Measurements from ENCODE around the gene WSB2.

WSB2 gene

DNA sequence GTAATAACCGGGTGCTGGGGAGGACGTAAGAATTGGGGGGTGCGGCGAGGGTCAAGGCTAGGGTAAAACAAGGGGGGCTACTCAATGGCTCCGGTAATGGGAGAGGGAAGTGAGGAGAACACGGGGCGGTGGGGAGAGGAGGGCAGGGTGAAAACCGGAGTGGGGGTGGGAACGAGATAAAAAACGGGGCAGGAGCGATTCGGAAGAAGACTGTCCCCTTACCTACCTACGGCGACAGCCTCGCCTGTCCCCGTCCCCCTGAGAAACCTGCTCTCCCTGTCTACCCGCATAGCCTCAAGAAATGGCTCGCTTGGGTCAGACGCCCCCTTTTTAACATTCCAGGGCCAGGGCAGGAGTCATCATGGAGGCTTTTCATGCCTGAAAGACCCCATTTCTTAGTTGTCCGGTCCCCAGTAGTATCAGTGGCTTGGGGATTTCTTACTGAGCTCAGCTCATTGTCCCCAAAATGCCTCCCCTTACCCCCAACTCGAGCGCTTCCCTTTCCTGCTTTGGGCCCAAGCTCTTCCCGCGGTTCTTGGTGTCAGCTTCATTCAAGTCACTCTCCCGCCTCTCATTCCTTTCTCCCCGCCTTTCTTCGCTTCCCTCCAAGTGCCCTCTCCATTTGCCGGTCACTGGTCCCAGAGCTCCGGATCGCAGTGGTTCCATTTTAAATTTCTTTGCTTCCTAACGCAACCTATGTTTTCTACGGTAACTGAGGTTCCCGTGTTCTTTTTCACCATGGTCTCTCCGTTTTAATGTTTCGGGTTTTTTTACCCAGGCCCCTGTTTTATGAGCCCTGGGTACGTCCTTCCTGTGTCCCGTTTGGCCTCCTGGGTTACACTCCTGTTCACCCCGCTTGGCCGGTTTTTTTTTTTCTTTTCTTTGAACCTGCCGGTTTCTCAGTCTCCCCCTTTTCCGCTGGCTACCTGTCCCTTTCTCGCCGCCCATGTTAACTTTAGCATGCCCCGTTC lies 1.2 kb upstream of the WSB2 start:
- no peak for DNase-seq (ENCODE audit: low read depth)

DNA sequence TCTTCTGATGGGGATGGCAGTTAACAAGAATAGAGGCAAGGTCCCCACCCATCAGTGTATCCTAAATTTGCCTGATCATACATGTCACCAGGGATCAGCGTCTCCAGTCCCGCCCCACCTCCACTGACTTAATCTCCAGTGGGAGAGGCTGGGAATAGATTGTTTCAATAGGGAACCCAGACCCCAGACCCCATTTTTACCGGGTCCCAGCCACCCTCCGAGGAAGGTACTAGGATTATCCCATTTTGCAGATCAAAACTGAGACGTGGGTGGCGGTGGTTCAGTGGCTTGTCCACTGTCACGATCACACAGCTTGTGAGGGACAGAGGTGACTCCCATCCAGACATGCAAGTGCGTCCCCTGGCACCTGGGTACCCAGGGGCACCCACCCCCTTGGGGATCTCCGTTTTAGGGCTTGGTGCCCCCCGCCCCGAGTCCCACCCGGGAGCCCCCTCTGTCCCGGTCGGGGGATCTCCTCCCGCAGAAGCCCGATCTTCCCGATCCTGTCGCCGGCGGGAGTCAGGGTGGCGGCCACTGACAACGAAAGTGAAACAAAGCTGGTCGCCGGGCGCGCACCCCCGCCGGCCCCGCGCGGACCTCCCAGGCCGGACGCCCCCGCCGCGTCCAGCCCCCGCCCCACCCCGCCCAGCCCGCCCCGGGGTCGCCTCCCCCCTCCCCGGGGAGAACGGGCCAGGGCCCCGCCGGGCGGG lies 523 bp downstream of the WSB2 start:
- no peak for DNase-seq (ENCODE audit: low read depth)

DNA sequence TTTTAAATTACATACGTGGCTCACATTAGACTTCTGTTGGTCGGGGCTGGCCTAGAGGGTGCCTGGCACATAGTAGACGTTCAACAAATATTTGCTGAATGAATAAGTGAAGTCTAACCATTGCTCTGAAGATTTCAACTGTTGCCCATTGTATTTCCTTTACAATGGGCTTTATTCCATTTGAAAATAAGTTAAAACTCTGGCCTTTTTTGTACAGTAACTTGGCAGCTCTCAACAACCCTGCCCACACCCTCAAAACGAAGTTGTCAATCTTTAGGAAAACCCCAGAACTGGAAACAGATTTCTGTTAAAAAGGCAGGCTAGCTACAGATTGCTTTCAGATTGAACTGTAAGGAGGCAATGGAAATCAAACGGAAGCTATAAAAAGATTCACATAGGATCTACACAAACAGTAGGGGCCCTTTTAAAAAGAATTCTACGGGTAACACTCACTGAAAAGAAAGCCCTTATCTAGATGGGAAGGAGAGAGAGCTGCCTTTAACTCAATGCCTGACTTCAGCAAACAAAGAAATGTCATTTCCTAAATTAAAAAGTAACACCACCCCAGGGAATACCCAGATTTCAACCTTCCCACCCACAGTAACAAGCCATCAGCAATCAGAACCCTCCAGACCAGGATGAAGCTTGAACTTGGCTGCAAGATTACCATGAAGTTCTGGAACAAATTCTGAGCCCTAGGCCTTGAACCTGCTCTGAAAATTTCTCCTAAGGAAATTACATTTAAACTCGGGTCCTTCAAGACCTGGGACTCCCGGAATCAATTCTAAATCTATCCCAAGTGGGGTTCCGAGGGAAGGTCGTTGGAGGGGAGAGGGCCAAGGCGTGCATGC lies 1.4 kb downstream of the WSB2 start:
- DNase-seq (ENCODE audit: low read depth): no peak

DNA sequence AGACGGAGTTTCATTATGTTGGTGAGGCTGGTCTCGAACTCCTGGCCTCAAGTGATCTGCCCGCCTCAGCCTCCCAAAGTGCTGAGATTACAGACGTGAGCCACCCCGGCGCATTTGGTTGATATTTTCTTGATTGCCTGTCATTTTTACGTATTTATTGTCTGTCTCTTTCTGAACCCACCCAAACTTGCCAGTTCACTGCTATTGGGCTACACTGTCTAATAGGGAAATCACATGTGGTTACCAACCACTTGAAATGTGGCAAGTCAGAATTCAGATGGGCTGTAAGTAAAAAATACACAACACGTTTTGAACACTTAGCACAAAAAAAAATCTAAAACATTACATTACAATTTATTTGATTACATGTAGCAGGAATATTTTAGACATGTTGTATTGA lies 2.1 kb downstream of the WSB2 start:
- no peak for DNase-seq (ENCODE audit: low read depth)

DNA sequence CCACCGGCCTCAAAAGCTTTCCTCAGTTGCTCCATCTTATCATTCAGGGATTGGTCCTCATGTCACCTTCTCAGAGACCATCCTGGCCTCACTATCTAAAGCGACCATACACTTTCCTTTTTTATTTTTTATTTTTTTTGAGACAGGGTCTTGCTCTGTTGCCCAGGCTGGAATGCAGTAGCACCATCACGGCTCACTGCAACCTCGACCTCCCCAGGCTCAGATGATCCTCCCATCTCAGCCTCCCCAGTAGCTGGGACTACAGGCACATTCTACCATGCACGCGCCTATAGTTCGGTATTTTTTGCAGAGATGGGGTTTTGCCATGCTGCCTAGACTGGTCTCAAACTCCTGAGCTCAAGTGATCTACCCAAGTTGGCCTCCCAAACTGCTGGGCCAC lies 2.8 kb downstream of the WSB2 start:
- DNase-seq (ENCODE audit: low read depth): no peak

DNA sequence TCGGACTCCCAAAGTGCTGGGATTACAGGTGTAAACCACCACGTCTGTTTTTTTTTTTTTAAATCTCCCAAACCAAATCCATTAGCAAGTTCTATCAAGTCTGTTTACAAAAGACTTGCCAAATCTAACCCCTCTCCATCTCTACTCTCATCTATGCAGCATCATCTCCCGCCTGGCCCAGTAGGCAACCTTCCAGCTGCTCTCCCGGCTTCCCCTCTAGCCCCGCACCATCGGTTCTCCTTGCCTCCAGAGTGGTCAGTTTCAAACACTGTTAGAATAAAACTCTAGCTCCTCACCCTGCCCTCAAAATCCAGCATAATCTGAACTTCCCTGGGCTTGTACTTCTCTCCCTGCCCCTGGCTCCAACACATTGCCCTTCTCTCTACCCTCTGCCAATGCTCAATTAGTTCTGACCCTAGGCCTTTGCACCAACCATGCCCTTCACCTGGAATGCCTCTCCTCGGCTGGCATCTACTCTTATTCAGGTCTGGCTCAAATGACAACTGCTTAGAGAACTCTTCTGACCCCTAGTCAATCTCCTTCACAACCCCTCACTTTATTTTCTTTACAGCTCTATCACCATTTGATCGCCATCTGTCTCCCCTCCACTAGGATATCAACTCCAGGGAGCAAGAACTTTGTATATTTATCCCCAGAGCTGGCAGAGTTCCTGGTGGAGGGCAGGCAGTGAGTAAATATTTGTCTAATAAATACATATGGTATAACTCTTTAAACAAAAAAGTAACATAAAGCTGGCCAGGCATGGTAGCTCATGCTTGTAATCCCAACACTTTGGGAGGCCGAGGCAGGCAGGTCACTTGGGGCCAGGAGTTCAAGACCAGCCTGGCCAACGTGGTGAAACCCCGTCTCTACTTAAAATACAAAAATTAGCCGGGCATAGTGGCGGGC lies 4.9 kb downstream of the WSB2 start:
- DNase-seq (ENCODE audit: low read depth): no peak

DNA sequence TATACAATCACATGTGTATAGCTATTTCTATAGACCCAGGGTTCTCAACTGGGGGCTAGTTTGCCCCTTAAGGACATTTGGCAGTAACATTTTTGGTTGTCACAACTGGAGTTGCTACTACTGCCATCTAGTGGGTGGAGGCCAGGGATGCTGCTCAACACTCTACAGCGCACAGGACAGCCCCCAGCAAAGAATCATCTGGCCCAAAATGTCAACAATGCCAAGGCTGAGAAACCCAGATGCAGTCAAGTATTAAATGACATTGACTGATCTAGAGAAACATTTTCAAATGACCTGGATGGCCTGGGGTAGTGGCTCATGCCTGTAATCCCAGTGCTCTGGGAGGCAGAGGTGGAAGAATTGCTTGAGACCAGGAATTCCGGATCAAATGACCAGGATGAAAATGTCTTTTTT lies 5.8 kb downstream of the WSB2 start:
- DNase-seq (ENCODE audit: low read depth): no peak

DNA sequence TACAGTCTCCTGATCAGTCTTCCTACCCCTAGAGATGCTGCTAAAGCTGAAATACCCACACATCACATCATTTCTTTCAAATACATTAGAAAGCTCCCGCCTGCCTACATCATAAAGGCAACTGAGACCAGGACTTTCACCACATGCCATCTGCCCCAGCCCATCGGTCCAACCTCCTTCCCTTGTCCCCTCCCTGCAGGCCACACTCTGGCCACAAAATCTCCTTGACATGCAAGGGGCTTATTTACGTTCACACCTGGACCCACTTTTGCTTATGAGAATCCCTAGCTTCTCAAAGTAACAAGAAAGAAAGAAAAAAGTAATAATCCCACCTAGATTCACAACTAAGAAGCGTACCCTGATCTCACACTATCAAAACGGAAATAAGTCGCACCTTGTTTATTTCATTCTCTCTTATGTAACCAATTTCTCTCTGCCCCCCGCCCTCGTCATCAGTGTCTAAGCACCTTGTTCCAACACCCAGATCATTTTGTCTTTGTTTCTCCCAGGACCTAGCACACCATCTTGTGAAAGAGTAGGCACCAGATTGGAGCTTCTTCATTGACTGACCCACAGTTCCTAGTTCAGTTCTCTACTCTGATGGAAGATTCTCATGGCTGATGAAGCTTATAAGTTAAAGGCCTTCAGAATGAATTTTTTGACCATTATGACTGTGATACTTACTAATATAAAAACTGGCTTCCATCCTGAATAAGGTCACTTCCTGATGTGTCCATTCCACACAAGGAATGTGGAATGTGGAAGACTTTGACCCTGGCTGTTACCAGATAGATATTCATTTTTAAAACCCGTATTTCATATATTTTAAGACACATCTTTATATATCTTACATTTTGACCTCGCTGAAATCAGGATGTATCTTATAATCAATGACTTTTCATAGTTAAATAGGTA lies 7.7 kb downstream of the WSB2 start:
- DNase-seq (ENCODE audit: low read depth): no peak

DNA sequence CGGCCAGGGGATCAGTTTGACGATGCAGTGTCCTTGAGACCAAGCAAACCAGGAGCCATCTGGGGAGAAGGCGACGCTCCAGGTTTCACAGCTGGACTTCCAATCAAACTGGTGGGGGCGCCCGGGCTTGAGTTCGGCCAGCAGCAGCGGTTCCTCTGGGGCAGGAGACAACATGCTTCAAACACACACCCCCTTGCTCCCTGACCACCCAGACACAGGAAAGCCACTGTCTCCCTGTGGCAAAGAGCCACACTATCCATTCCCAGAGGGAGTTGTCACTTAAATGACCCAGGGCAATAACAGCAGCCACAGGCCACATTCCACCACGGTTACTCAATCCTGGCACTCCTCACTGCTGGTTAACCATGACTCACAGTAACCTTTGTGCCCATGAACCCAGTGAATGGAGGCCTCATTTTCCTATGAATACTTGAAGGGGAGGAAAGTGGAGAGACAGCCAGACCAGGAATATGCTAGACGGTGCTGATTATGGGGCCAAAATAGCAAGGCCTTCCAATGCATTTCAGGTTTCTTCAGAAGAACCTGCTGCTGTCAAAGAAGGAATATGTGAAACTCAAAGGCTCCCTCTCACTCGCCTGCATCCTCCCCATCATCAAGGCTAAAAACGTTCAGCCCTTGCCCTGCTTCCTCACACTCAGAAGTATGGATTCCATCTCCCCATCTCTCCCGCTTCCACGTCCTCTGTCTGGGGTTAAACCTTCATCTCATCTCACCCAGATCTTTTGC lies 8.5 kb downstream of the WSB2 start:
- DNase-seq (ENCODE audit: low read depth): peak; percentile 93

DNA sequence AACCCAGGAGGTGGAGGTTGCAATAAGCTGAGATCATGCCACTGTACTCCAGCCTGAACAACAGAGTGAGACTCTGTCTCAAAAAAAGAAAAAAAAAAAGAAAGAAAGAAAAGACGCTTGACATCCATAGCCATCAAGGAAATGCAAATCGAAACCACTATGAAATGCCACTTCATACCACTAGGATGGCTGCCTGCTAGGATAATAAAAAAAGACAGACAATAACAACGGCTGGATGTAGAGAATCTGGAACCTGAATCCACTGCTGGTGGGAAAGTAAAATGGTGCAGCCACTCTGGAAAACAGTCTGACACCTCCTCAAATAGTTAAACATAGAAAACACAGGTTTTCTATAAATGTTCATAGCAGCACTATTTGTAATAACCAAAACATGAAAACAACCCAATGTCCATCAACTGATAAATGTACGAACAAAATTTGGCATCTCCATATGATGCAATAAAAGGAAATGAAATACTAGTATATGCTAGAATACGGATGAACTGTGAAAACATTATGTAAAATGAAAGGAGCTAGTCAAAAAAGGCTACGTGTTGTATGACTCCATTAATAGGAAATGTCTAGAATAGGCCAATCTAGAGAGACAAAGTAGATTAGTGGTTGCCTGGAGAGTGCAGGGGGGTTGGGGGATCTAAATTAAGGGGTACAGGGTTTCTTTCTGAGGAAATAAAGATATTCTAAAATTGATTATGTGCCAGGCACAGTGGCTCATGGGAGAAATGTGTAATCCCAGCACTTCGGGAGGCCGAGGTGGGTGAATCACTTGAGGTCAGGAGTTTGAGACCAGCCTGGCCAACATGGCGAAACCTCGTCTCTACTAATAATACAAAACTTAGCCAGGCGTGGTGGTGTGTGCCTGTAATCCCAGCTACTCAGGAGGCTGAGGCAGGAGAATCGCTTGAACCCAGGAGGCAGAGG lies 9.7 kb downstream of the WSB2 start:
- no peak for DNase-seq (ENCODE audit: low read depth)

DNA sequence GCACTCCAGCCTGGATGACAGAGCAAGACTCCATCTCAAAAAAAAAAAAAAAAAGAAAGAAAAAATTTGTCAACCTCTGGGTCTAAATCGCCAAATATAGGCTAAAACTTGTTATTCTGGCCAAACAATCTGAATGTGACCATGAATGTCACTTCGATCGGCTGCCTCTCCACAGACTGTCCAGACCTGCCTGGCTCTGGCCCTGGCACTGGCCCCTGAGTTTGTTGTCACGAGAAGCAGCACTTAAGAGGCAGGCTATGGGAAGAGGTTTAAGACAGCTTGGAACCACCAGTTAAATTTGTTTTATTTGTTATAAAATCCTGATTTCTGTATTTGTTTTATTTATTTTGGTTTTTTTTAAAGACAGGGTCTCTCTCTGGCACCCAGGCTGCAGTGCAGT lies 14.5 kb downstream of the WSB2 start:
- no peak for DNase-seq (ENCODE audit: low read depth)

DNA sequence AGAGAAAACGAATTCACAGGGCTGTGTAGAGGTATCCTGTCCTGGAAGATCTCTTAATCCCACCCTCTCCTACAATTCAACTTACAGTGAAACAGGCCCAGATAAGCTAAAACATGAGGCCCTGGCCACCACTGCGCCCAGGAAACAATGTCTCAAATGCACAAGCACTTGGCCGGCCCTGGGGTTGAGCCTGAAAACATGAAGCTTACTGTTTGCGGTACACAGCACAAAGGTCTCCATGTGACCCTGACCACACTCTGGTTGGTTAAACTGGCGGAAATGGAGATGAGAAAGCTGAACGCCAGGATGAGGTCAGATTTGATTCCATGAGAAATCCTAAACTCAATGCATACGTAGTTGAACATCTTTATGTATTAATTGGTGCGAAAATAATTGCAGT lies 16.4 kb downstream of the WSB2 start:
- DNase-seq (ENCODE audit: low read depth): no peak

DNA sequence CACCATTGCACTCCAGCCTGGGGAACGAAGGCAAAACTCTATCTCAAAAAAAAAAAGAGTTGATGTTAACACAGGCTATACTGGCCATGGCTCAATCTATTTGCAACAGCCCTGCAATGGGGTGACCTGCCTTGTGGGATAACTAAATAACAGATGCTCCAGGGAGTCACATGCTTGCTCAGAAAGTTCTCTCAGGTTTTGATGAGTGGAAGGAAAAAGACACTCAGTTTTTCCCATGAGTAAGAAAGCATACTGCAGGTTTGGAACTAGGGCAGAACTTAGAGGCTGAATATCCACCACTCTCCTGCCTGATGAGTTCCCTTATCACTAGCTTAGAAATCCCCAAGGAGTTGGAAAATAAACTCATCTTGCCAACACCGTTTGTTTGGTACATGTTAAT lies 16.9 kb downstream of the WSB2 start:
- no peak for DNase-seq (ENCODE audit: low read depth)

DNA sequence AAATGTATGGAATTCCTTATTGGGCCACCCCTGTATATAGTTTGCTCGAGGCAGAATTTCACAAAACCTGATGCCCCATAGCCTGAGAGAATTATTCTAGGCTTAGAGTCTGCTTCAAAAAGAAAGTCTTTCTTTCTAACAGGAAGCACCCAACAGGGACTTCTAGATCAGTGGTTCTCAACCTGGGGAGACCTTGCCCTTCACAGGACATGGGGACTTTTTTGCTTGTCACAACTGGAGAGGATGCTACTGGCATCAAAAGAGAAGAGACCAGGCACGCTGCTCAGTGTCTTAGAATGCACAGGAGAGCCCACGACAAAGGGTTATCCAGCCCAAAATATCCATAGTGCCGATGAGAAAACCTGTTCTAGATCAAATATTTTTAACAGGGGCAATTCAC lies 18.9 kb downstream of the WSB2 start:
- DNase-seq (ENCODE audit: low read depth): no peak

DNA sequence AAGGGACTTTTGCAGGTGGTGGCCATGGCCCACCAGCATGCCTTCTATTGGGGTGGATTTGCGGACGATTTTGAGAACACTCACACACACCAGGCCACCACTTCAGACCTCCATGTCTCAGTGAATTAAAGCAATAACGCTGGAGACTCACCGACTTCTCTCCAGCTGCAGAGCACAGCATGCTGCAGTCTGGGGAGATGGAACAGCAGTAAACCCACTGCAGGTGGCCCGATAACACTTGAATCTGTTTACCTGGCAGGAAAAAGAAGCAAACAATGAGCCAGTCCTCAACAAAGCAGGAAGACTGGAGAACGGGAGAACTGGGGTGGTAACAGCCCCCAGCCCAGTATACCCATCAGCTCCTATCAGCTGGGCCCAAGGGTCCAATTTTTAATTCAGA lies 22.8 kb downstream of the WSB2 start:
- DNase-seq (ENCODE audit: low read depth): no peak

DNA sequence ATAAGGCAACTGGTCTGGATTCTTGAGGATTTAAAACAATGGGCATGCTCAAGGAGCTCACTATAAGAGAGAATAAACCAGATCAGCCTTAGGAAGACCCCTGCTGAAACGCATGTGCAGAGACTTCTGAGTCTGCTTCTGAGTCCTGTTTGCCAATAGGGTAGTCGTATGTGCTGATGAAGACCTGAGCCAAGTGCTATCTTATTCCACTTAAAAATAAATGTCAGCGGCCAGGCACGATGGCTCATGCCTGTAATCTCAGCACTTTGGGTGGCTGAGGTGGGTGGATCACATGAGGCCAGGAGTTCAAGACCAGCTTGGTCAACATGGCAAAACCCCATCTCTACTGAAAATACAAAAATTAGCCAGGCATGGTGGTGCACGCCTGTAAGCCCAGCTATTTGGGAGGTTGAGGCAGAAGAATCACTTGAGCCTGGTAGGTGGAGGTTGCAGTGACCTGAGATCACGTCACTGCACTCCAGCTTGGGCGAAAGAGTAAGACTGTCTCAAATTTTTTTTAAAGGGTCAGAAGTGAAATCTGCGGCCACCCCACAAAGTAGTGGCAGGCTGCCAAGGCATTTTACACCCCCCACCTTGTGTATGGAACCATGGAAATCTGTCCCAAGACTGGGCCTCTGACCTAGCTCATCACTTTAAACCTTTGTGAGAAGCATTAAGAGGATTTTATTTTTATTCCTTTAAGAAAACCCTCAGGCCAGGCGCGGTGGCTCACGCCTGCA lies 24.1 kb downstream of the WSB2 start:
- no peak for DNase-seq (ENCODE audit: low read depth)

DNA sequence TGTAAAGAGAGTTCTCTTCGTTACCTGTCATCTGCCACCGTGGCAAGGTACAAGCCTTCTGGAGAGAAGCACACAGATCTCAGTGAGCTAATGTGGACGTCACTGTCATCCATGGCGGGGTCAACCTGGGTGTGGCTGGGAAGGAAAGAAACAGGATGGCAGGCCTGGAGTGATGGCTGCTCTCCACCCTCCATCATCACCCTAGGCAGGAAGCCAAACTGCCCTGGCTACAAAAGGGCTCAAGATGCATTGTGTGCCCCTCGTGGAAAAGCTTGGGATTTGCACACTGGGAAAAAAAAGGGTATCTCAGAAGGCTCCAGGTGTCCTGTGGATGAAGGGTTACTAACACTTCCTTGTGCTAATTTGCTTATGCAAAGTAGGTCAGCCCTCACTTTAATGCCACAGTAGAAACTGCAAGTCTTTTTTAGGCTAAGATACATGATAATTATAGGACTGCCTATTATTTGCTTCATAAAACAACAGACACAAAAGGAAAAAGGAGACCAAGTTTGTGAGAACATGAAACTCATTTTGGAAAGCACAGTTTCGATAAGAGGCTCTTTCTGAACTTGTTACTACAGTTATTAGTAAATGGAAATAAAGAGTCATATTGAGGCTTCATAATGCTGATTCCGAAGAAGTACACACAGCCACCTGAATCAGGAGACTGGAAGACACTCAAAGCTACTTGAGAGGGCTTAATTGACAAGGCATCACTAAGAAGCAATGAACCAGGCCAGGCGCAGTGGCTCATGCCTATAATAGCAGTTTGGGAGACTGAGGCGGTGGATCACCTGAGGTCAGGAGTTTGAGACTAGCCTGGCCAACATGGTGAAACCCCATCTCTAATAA lies 25.6 kb downstream of the WSB2 start:
- no peak for DNase-seq (ENCODE audit: low read depth)

All from stromal cell of bone marrow (primary cell).